ENCODE measurements around the gene WWP2.

DNA sequence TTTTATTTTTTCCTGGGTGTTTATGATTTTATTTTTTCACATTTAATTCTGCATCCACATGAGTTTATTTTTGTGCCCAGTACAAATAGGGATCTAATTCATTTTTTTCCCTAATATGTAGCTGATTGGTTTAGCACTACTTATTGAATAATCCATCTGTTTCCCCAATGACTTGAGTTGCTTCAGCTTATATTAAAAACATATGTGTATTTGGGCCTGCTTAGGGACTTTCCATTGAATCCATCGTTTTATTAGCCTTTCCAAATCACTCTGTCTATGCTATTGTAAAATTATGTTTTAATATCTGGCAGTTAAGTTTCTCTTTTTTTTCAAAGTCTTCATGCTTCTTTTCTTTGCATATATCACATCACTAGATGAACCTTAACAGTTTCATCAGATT, 42.2 kb downstream of the WWP2 start:
- TF ChIP-seq EZH2 (IDR thresholded peaks at IDR 0.05; ENCODE audit: insufficient read depth, poor library complexity, severe bottlenecking): no peak
- no peak for TF ChIP-seq EZH2phosphoT487 (IDR thresholded peaks at IDR 0.05; ENCODE audit: insufficient read depth, low read depth)
